ENCODE data around the gene DNAH17. TPM values are rescaled to one million over a fixed set of nuclear protein-coding genes. Genes with fewer than 3 reads are reported as not detected.

Gene DNAH17
- total RNA-seq, 4 donors from 2014 or later, result under 0.01 TPM; not detected in 3

- Histone ChIP-seq H3K27me3 (peaks cover 4% of the 10 kb centered on the region), H3K36me3 (no peaks in the 10 kb centered on the region), H3K9me3 (no peaks in the 10 kb centered on the region), H3K4me1 (peaks cover 0 to 6% (median 0%) of the 10 kb centered on the region in 4 donors), H3K27ac (no peak overlapping the region), H3K4me3 (no peak overlapping the region)
- DNase-seq, result no peak
- intact Hi-C loops (cut with DNase I; ENCODE audit: low total_unique reads) (no loop called here), in situ Hi-C loops (cut with MboI; ENCODE audit: low pct_ligation_motif_present in 1 of 4, low pct_unique_long_range_greater_than_20kb in 1 of 4, low sequenced_read_pairs in 3 of 4) (loop anchor here in 1 of 4 donors (25.0 kb wide), 1 partner anchor 336 kb away; no protein-coding TSS in a partner anchor)
- WGBS, 2 donors (ENCODE audit: low coverage in 1 of 2), result 91% methylated on average over 23 of the region's 28 CpGs; no CpG with 5 or more reads in 1 of the 2 donors
- no peak for TF ChIP-seq EP300 (IDR thresholded peaks at IDR 0.05; ENCODE audit: low read depth)
- no peak for TF ChIP-seq POLR2A (IDR thresholded peaks at IDR 0.05)
- no peak for TF ChIP-seq POLR2AphosphoS5 (IDR thresholded peaks at IDR 0.05)
- TF ChIP-seq, protein P1, sequence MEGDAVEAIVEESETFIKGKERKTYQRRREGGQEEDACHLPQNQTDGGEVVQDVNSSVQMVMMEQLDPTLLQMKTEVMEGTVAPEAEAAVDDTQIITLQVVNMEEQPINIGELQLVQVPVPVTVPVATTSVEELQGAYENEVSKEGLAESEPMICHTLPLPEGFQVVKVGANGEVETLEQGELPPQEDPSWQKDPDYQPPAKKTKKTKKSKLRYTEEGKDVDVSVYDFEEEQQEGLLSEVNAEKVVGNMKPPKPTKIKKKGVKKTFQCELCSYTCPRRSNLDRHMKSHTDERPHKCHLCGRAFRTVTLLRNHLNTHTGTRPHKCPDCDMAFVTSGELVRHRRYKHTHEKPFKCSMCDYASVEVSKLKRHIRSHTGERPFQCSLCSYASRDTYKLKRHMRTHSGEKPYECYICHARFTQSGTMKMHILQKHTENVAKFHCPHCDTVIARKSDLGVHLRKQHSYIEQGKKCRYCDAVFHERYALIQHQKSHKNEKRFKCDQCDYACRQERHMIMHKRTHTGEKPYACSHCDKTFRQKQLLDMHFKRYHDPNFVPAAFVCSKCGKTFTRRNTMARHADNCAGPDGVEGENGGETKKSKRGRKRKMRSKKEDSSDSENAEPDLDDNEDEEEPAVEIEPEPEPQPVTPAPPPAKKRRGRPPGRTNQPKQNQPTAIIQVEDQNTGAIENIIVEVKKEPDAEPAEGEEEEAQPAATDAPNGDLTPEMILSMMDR (IDR thresholded peaks at IDR 0.05), result no peak
Observed at GRCh38 chr17:78476149-78476548, 101.0 kb downstream of the DNAH17 start.

GRCh38 chr17:78475211-78475610 lies 102.0 kb downstream of the DNAH17 start:
- Histone ChIP-seq H3K4me3 (no peak overlapping the region), H3K9me3 (no peaks in the 10 kb centered on the region), H3K4me1 (peaks cover 0 to 6% (median 0%) of the 10 kb centered on the region in 4 donors), H3K36me3 (no peaks in the 10 kb centered on the region), H3K27me3 (peaks cover 4% of the 10 kb centered on the region), H3K27ac (no peak overlapping the region)
- DNase-seq, result no peak
- in situ Hi-C loops (cut with MboI; ENCODE audit: low pct_ligation_motif_present in 1 of 4, low pct_unique_long_range_greater_than_20kb in 1 of 4, low sequenced_read_pairs in 3 of 4) (loop anchor here in 1 of 4 donors (25.0 kb wide), 1 partner anchor 337 kb away; no protein-coding TSS in a partner anchor), intact Hi-C loops (cut with DNase I; ENCODE audit: low total_unique reads) (no loop called here)
- TF ChIP-seq EP300 (IDR thresholded peaks at IDR 0.05; ENCODE audit: low read depth) (no peak), POLR2AphosphoS5 (IDR thresholded peaks at IDR 0.05) (no peak), POLR2A (IDR thresholded peaks at IDR 0.05) (no peak)
- TF ChIP-seq, protein P1 (IDR thresholded peaks at IDR 0.05), result no peak
- 83% methylated on average over 16 of the region's 16 CpGs; no CpG with 5 or more reads in 1 of the 2 donors for WGBS, 2 donors (ENCODE audit: low coverage in 1 of 2)

GRCh38 chr17:78474614-78475146 lies 102.5 kb downstream of the DNAH17 start:
- H3K36me3 ChIP-seq, result no peaks in the 10 kb centered on the region
- intact Hi-C loops (cut with DNase I; ENCODE audit: low total_unique reads) (no loop called here), in situ Hi-C loops (cut with MboI; ENCODE audit: low pct_ligation_motif_present in 1 of 4, low pct_unique_long_range_greater_than_20kb in 1 of 4, low sequenced_read_pairs in 3 of 4) (loop anchor here in 1 of 4 donors (25.0 kb wide), 1 partner anchor 338 kb away; no protein-coding TSS in a partner anchor)
- WGBS, 2 donors (ENCODE audit: low coverage in 1 of 2), result 67 to 80% methylated on average over 2 to 18 of the region's 18 CpGs
- peaks cover 0 to 6% (median 0%) of the 10 kb centered on the region in 4 donors for H3K4me1 ChIP-seq
- no peak overlapping the region for H3K27ac ChIP-seq
- peaks cover 4% of the 10 kb centered on the region for H3K27me3 ChIP-seq
- peak; percentile 58 for DNase-seq
- no peaks in the 10 kb centered on the region for H3K9me3 ChIP-seq
- no peak for TF ChIP-seq POLR2A (IDR thresholded peaks at IDR 0.05)
- TF ChIP-seq, protein P1 (IDR thresholded peaks at IDR 0.05), result no peak
- no peak for TF ChIP-seq EP300 (IDR thresholded peaks at IDR 0.05; ENCODE audit: low read depth)
- no peak overlapping the region for H3K4me3 ChIP-seq

DNA sequence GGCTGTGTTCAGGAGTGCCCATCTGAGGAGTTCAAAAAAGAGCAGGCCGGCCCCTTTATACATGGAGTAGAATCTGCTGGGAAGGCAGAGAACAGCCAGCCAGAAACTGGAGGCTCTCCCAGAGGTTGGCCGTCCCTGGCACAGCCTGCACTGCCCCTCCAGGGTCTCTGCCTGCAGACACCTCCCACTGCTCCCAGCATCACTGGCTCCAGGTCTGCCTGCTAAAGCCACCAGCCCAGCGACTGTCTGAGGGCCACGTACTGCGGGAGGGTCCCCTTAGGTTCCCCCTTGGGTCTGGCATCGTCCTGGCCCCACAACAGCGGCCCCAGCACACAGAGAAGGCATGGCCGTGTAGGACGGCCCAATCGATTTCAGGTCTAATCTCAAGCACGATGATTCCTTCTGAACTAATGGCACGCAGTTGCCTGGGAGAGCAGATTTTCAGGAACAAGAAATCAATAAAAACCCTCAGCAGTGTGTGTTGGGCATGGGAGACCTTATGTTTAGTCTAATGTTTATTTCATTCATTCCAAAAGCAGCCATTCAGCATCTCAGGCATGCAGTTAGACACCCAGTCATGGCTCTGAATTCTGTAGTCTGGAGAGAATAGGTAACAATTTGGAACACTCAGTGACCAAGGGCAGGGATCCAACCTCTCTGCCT lies 103.1 kb downstream of the DNAH17 start:
- DNase-seq, result no peak
- Histone ChIP-seq H3K27ac (no peak overlapping the region), H3K9me3 (no peaks in the 10 kb centered on the region), H3K36me3 (no peaks in the 10 kb centered on the region), H3K27me3 (peaks cover 4% of the 10 kb centered on the region), H3K4me3 (no peak overlapping the region), H3K4me1 (peaks cover 0 to 6% (median 0%) of the 10 kb centered on the region in 4 donors)
- in situ Hi-C loops (cut with MboI; ENCODE audit: low pct_ligation_motif_present in 1 of 4, low pct_unique_long_range_greater_than_20kb in 1 of 4, low sequenced_read_pairs in 3 of 4) (no loop called here), intact Hi-C loops (cut with DNase I; ENCODE audit: low total_unique reads) (no loop called here)
- 55 to 89% methylated on average over 2 to 12 of the region's 12 CpGs for WGBS, 2 donors (ENCODE audit: low coverage in 1 of 2)
- TF ChIP-seq EP300 (IDR thresholded peaks at IDR 0.05; ENCODE audit: low read depth), result no peak
- TF ChIP-seq, protein P1 (IDR thresholded peaks at IDR 0.05), result no peak
- no peak for TF ChIP-seq POLR2A (IDR thresholded peaks at IDR 0.05)
- TF ChIP-seq POLR2AphosphoS5 (IDR thresholded peaks at IDR 0.05), result no peak

Data from transverse colon (tissue), 4 donors.